Renal cortex interstitium (tissue), 15 donors: ENCODE results near the gene DGKK. TPM values are rescaled to one million over a fixed set of nuclear protein-coding genes. Genes with fewer than 3 reads are reported as not detected.

Experiments used
- DNase-seq, 11 donors: peaks; one replicate each; pipeline ENCODE4 v3.0.0-alpha.2; 2013; ENCODE audit warnings: low read depth in 9 of 11, low spot score in 4 of 11; ENCODE audit errors: extremely low read depth in 1 of 11
- long read RNA-seq, 16 experiments: transcript quantifications; one replicate each; lab custom pipeline, GENCODE V29; 2026
- polyA plus RNA-seq, 3 donors: library from polyadenylated mRNA; unstranded; fragments of 120-200 nt; gene quantifications; one replicate each; pipeline ENCODE4 v1.2.1, GENCODE V29; 2013; ENCODE audit not compliant: insufficient read length in 3 of 3

Gene DGKK, protein sequence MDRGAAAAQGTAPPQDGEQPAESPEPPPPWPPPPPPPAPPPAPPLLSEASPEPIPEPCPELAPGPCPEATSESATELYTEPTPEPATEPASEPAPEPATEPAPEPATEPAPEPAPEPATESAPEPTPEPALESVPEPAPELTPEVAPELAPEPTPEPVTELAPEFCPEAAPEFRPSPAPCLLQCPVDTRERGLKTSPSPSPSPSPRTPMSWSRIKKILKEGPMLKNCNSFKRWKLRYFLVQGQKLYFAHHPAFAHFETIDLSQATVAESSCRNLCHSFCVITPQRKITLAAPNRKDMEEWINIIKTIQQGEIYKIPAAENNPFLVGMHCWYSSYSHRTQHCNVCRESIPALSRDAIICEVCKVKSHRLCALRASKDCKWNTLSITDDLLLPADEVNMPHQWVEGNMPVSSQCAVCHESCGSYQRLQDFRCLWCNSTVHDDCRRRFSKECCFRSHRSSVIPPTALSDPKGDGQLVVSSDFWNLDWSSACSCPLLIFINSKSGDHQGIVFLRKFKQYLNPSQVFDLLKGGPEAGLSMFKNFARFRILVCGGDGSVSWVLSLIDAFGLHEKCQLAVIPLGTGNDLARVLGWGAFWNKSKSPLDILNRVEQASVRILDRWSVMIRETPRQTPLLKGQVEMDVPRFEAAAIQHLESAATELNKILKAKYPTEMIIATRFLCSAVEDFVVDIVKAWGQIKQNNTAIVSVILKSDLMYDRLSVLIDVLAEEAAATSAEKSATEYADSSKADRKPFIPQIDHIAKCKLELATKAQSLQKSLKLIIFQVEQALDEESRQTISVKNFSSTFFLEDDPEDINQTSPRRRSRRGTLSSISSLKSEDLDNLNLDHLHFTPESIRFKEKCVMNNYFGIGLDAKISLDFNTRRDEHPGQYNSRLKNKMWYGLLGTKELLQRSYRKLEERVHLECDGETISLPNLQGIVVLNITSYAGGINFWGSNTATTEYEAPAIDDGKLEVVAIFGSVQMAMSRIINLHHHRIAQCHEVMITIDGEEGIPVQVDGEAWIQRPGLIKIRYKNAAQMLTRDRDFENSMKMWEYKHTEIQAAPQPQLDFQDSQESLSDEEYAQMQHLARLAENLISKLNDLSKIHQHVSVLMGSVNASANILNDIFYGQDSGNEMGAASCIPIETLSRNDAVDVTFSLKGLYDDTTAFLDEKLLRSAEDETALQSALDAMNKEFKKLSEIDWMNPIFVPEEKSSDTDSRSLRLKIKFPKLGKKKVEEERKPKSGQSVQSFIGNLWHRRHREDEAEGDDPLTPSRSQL
- polyA plus RNA-seq: 10 to 100 TPM in 2 of 3 donors, 1 to 10 TPM in 1; 9.5 to 12.5 (median 10.9) TPM
- long read RNA-seq, donor 1: 0 reads
- long read RNA-seq, donor 2: 0 reads
- long read RNA-seq, donor 3: 0 reads
- long read RNA-seq, donor 4: 0 reads
- long read RNA-seq, donor 5, full-length matches to known transcripts: 1 of 1 reads
- long read RNA-seq, donor 5, partial matches to known transcripts: 0 of 1 reads
- long read RNA-seq, donor 5, other reads (novel, unspliced or antisense): 0 of 1 reads
- long read RNA-seq, donor 6: 0 reads
- long read RNA-seq, donor 7, full-length matches to known transcripts: 1 of 1 reads
- long read RNA-seq, donor 7, partial matches to known transcripts: 0 of 1 reads
- long read RNA-seq, donor 7, other reads (novel, unspliced or antisense): 0 of 1 reads
- long read RNA-seq, donor 8: 0 reads
- long read RNA-seq, donor 9, full-length matches to known transcripts: 1 of 1 reads
- long read RNA-seq, donor 9, partial matches to known transcripts: 0 of 1 reads
- long read RNA-seq, donor 9, other reads (novel, unspliced or antisense): 0 of 1 reads
- long read RNA-seq, donor 10: 0 reads
- long read RNA-seq, donor 11: 0 reads
- long read RNA-seq, donor 12: 0 reads
- long read RNA-seq, donor 13, full-length matches to known transcripts: 1 of 1 reads
- long read RNA-seq, donor 13, partial matches to known transcripts: 0 of 1 reads
- long read RNA-seq, donor 13, other reads (novel, unspliced or antisense): 0 of 1 reads
- long read RNA-seq, donor 14, full-length matches to known transcripts: 1 of 1 reads
- long read RNA-seq, donor 14, partial matches to known transcripts: 0 of 1 reads
- long read RNA-seq, donor 14, other reads (novel, unspliced or antisense): 0 of 1 reads
- long read RNA-seq, donor 15: 0 reads
- long read RNA-seq, donor 16, full-length matches to known transcripts: 1 of 1 reads
- long read RNA-seq, donor 16, partial matches to known transcripts: 0 of 1 reads
- long read RNA-seq, donor 16, other reads (novel, unspliced or antisense): 0 of 1 reads

DNA sequence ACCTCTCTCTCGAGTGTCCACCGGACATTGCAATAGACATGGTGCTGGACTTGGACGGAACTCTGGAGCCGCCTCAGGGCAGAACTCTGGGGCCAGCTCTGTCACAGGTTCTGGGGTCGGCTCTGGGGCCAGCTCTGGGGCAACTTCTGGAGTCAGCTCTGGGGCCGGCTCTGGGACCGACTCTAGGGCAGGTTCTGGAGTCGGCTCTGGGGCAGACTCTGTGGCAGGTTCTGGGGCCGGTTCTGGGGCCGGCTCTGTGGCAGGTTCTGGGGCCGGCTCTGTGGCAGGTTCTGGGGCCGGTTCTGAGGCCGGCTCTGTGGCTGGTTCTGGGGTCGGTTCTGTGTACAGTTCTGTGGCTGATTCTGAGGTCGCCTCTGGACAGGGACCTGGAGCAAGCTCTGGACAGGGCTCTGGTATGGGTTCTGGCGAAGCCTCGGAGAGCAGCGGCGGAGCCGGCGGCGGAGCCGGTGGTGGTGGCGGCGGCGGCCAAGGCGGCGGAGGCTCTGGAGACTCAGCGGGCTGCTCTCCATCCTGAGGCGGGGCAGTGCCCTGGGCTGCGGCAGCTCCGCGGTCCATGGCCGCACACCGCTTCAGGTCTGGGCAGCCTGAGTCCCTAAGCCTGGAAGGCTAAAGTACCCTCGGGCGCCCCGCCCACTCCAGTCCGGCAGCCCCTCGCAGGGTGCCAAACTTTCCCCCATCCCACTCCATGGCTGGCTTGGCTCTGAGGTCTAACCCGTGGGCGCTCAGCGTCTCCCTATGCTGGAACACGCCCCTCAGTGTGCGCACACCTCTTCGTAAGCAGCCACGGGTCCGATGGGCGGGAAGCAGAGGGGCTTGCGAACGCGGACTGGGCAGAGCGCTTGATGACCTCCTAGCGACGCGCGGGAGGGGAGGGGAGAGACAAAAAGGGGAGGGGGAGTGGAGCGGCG, at the start of gene DGKK:
DGKK (minus strand) TSS at position 723 of the 929 bp plus-strand sequence; CDS start at position 576, 147 bp downstream.
- peak; percentile 17 to 72 (median 62) for DNase-seq

DNA sequence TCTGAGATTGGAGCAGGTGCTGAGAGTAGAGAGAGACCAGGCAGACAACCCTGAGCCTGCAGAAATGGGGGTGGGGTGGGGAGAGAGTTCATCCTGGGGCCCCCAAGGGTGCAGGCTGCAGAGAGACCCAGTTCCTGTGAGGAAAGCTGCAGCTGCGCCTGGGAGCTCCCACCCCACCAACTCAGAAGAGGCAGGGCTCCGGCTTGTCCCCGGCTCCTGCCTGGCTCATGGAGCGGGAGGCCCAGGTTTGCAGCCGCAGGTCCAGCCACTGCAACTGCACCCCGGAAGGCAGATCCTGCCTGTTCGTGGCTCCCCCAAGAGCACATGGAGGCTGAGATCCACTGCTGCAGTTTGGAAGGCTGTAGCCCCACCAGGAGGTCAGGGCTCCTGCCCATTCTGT, 44.2 kb upstream of the DGKK start:
- DNase-seq: no peak

DNA sequence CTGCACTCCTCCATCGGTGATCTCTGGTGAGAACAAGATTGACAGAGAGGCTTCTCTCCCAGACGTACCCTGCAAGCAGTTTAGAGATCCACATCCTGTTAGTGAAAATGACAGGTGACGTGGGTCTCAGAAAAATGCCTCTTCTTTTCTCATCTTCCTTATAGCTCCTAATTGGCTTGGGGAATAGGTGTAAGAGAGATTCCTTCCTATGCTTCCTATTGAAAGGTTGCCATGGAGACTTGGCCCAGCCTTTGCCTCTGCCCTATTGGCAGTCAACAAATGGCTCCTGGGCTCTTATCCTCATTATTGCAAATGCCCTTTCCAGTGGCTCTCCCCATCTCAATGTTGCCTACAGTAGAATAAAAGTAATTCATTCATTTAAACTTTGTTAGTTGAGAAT, 26.5 kb upstream of the DGKK start:
- no peak for DNase-seq

DNA sequence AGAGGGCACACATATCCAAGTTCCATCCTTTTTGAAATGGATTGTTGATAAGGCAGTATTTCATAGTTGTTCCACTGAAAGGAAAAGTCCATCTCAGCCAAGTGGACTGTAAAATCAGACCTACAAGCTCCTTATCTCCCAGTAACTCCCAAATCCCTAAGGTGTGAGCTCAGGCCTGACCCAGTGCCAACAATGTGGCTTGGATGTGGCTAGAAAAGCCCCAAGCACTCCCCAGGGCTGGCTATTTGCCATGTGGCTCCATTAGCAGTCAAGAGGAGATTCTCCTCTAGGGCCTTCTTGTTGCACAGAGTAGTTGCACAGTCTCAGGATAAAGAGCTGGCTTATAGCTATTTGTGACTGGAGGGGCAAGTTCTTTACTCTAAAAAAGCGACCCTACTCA, 25.0 kb upstream of the DGKK start:
- no peak for DNase-seq

DNA sequence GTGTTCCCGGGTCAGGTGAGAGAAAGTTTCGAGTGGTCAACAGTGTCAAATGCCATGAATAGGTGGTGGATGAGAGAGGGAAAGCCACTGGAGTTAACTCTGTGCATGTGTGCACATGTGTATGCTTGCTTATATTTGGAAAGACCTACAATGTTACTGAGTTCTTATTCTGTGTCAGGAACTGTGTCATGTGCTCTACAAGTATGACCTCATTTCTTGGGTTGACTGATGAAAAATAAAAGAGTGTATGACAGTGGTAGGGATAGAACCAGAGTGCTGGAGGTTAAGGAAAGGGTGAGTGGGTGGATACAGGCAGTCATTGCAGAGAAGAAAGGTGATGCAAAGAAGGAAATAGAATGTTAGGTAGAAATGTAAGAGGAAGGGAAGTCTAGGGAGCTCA, 22.1 kb upstream of the DGKK start:
- no peak for DNase-seq

DNA sequence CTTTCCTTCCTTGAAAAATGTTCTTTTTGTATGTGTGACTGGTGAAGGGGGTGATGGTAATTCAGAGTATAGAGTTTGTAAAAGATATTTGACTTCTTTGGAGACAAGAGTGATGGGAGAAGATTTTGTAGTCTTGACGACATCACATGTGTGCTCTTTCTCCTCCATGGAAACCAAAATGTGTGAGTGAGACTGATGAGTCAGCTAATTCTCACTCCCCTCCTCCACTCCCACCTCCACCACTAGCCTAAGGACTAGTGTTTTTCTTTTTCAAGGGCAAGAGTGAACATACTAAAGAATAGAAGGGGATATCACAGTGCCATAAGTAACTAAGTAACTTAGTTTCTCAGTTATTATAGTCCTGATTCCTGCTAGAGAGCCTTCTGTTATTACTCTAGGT, 14.0 kb upstream of the DGKK start:
- no peak for DNase-seq

DNA sequence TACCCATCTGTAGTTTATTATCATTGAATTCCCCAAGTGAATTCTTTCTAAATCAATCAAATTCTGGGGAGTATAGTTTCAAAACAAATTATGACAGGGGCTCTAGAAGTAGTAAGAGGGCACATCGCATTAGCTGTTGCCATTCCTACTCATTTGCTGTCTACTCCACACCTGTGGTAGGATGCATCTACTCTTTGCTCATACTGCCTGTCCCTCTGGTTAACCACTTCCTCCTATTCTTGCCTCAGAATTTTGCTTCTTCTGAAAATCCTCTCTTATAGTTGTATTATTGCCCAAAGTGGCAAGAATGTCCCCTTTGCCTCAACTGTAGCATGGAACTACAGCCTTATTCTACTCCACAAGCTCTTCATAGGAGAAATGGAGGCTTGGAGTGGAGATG, 12.7 kb upstream of the DGKK start:
- no peak for DNase-seq

DNA sequence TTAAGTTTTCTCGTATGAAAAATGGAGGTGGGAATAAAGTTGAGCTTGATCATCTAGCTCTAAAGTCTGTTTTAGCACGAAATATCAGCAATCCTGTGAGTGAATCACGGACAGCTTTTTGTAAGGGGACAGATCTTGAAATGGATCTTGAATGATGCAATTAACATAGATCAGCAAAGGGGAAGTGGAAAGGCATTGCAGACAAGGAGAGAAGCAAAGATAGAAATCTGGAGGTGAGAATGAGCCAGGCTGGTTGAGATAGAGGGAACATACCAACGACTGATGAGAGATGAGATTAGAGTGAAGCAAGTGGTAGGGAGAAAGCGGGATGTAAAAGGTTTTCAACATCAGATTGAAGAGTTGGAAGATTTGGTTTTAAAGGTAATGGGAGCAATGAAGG, 4.6 kb upstream of the DGKK start:
- DNase-seq: no peak

DNA sequence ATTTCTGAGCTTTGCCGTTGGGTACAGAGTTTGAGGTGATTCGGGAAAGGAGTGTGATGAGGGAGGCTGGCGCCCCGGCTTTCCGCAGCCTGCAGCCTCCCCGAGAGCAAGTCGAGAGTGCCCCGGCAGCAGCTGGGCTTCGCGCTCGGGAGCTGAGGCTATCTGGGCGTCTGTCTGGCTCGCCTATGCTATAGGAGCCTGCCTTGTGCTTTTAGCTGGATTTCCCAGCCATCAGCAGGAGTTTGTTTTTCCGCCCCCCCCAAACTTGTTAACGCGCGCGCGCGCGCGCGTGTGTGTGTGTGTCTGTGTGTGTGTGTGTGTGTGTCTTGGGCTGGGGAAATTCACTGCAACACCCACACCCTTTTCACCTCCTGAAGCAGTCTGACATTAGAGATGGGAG, 765 bp upstream of the DGKK start:
- DNase-seq: no peak

DNA sequence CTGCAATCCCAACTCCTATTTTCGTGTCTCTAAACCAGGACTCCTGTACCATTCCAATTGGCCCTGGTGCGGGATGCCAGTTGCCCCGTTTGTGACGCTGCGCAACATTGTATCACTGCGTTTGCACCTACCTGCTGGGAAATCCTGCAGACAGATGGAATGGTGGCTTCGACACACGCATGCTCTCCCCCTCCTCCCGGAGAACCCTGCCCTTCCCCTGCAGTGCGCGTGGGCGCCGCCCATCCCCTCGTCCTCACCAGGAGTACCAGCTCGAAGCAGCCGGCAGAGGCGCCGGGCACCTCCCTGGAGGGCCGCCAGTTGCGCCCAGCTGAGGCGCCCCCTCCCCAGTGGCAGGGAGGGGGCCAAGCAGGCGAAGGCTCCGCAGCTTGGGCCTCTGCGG, 1.4 kb downstream of the DGKK start:
- no peak for DNase-seq

DNA sequence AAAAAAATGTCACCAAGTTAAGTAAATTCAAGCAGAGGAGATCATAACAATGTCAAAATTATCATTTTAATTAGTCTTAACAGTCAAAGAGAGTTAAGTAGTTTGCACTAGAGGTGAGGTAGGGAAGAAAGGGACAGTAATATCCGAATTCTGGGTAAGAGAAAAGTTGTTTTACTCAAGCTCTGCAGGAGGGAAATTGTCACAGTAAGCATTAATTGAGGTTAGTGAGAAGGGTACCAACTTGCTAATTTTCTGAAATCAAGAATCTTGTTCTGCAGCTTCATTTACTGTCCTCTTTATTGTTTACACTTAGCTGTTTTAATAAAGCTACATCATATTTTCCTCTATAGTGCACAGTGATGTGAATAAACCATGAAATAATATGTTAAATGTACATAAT, 11.0 kb downstream of the DGKK start:
- DNase-seq: no peak

DNA sequence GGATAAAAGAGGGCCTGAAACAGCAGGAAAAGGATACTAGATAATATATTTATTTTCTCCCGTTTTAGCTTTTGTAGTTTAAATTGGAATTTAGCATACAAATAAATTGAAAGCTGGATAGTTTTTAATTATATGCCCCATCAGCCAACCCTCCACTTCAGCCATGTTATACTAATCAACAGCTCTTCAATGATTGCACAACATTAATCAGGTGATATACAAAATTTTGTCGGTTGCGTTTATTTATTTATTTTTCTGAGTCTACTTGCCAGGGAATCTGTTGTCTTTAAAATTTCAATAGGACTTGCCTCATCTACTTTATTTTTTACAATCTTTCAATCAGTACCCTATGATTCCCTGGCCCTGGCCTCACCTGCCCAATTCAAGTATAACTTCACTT, 12.1 kb downstream of the DGKK start:
- DNase-seq: no peak

DNA sequence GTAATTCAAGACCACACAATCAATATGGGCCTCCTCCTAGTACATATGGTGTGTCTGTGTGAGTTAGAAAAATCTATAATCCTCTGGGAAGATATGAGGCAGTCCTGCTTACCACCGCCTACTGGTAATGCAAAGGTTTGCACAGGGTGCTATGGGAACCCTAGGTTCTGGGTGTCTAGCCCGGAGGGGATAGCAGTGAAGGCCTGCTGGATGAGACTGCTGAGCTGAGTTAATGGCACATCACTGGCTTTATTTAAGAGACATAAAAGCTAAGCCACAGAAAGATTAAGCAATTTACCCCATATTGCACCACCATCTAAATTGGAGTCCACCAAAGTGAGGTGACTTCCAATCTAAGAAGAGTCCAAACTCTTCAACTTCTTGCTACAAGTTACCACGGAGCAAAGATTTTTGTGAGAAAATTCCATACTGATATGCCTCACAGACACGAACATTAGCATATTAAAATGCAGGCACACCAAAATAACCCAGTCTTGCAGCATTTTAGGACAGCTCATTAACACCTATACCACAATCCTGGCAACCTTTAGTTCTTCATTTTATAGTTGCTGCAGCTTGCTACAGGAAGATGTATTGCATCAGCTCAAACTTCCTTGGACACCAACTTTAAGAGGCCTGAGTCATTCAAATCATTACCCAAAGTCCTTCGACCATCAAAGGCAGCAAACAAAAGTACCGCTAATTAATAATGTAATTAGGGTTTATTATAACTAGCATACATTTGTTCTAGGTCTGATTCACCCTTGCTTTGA, 13.7 kb downstream of the DGKK start:
- no peak for DNase-seq

DNA sequence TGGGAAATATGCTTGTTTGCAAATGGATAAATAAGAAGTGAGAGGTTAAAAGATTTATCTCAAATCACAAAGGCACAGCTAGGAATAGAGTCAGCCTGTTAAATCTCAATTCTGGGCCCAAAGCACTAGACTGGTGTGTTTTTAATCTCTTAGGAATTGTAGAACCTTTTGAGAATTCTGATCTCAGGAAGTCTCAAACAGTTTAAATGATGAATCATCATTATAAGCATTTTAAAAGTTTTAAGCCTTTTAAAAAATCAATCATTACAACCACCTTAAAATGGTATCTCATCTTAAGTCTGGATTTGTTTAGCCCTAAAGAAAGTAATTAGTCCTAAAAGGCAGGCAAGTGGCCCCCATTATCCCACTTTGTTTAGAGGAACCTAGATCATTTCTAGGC, 17.8 kb downstream of the DGKK start:
- DNase-seq: no peak

DNA sequence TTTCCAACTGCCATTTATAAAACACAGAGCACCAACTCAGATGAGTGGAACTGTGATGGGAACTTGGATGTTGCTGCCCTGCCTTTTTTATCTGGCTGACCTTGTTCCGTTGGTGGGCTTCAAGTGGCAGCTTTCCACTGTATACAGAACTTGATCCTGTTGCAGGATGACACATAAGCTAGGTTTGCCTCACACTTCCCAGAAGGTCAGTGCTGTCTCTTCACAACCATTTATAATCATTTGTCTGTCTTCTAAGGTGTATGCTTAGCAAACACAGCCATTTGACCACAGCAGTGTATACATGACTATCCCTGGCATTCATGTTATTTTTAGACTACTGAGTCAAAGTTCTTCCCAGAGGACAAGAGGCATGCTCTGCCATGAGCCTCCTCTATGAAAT, 20.3 kb downstream of the DGKK start:
- no peak for DNase-seq

DNA sequence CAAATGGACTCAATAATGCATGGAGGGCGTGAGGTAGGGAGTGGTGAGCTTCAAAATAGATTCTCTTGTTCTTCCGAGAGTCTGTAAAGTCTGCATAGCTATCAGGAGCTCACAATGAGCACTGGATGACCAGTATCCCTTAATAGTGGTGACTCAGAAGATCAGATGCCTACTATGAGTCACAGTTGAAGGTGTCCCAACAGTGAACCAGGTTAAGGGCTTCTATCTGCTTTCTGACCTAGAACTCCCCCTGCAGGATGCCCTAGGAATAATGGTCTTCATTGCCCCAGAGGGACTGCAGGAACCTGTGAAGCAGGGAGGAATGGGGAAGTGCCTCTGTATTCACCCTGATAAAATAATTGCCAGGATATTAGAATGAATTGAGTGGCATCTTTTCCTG, 22.1 kb downstream of the DGKK start:
- no peak for DNase-seq
